Ishikawa (cell line): Measurements from ENCODE around the gene CCDC192.

ENCODE experiments used
- CEBPB ChIP-seq: IDR thresholded peaks from 2 replicates; pipeline ENCODE4 v1.6.1; 2012
- CREB1 ChIP-seq: IDR thresholded peaks from 2 replicates; pipeline ENCODE4 v1.6.1; 2012; ENCODE audit warnings: low read depth
- EGR1 ChIP-seq: IDR thresholded peaks from 2 replicates; pipeline ENCODE4 v1.6.1; 2012
- EP300 ChIP-seq: IDR thresholded peaks from 2 replicates; pipeline ENCODE4 v1.6.1; 2012; ENCODE audit warnings: borderline replicate concordance
- FOXM1 ChIP-seq: IDR thresholded peaks from 2 replicates; pipeline ENCODE4 v1.6.1; 2012; ENCODE audit warnings: low read depth, borderline replicate concordance
- NFIC ChIP-seq: IDR thresholded peaks from 2 replicates; pipeline ENCODE4 v1.6.1; 2012
- RAD21 ChIP-seq: IDR thresholded peaks from 2 replicates; pipeline ENCODE4 v1.6.1; 2012; ENCODE audit warnings: low read depth
- TAF1 ChIP-seq: IDR thresholded peaks from 2 replicates; pipeline ENCODE4 v1.6.1; 2012; ENCODE audit warnings: low read depth, mild to moderate bottlenecking
- TCF12 ChIP-seq: IDR thresholded peaks from 2 replicates; pipeline ENCODE4 v1.6.1; 2012; ENCODE audit warnings: low read depth
- TEAD4 ChIP-seq: IDR thresholded peaks from 2 replicates; pipeline ENCODE4 v1.6.1; 2012
- YY1 ChIP-seq: IDR thresholded peaks from 2 replicates; pipeline ENCODE4 v1.6.1; 2012; ENCODE audit warnings: low read depth
- ZBTB7A ChIP-seq: IDR thresholded peaks from 2 replicates; pipeline ENCODE4 v1.6.1; 2012; ENCODE audit warnings: low read depth
- TF ChIP-seq, protein P1 (sequence below): IDR thresholded peaks from 2 replicates; pipeline ENCODE4 v1.6.1; 2012; ENCODE audit warnings: low read depth, mild to moderate bottlenecking
- TF ChIP-seq, protein P2 (sequence below): IDR thresholded peaks from 2 replicates; pipeline ENCODE4 v1.6.1; 2012
- TF ChIP-seq, protein P3 (sequence below): IDR thresholded peaks from 2 replicates; pipeline ENCODE4 v1.6.1; 2012

The CCDC192 gene

DNA sequence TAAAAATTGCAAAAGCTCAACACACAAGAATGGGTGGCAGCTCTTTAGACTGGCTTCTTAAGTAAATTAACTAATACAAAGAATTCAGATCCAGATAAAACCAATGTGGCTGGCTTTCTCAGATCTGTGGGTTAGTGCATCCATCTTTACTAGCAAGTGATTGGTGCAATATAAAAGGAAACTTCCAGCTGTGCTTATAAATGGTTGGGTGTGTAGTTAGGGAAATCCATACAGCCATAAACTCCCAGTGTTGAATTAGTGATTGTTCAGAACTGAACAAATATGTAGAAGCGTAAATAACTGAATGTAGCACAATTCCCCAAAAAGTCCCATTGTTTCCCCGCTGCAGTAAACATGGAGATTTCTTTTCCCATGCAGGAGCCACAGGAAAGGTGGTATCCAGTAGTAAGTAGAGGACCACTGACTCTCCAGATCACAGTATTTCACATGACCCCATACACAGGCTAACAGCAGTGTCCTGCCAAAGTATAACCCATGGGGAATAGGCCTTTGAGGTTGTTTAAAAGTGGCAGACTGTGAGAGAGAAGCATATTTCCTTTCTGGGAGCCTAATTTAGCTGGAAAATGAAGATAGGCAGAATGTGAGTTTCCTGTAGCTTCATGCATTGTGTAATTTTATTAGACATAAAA lies 207.2 kb downstream of the CCDC192 start:
- TF ChIP-seq, protein P1, sequence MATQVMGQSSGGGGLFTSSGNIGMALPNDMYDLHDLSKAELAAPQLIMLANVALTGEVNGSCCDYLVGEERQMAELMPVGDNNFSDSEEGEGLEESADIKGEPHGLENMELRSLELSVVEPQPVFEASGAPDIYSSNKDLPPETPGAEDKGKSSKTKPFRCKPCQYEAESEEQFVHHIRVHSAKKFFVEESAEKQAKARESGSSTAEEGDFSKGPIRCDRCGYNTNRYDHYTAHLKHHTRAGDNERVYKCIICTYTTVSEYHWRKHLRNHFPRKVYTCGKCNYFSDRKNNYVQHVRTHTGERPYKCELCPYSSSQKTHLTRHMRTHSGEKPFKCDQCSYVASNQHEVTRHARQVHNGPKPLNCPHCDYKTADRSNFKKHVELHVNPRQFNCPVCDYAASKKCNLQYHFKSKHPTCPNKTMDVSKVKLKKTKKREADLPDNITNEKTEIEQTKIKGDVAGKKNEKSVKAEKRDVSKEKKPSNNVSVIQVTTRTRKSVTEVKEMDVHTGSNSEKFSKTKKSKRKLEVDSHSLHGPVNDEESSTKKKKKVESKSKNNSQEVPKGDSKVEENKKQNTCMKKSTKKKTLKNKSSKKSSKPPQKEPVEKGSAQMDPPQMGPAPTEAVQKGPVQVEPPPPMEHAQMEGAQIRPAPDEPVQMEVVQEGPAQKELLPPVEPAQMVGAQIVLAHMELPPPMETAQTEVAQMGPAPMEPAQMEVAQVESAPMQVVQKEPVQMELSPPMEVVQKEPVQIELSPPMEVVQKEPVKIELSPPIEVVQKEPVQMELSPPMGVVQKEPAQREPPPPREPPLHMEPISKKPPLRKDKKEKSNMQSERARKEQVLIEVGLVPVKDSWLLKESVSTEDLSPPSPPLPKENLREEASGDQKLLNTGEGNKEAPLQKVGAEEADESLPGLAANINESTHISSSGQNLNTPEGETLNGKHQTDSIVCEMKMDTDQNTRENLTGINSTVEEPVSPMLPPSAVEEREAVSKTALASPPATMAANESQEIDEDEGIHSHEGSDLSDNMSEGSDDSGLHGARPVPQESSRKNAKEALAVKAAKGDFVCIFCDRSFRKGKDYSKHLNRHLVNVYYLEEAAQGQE, result no peak
- TF ChIP-seq, protein P2, sequence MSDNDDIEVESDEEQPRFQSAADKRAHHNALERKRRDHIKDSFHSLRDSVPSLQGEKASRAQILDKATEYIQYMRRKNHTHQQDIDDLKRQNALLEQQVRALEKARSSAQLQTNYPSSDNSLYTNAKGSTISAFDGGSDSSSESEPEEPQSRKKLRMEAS, result no peak
- TF ChIP-seq, protein P3, sequence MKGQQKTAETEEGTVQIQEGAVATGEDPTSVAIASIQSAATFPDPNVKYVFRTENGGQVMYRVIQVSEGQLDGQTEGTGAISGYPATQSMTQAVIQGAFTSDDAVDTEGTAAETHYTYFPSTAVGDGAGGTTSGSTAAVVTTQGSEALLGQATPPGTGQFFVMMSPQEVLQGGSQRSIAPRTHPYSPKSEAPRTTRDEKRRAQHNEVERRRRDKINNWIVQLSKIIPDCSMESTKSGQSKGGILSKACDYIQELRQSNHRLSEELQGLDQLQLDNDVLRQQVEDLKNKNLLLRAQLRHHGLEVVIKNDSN, result no peak
- no peak for TF ChIP-seq TAF1
- TF ChIP-seq ZBTB7A, result no peak
- no peak for TF ChIP-seq TEAD4
- TF ChIP-seq FOXM1, result no peak
- no peak for TF ChIP-seq NFIC
- TF ChIP-seq EP300, result no peak
- TF ChIP-seq CEBPB, result no peak
- no peak for TF ChIP-seq RAD21
- no peak for TF ChIP-seq TCF12
- no peak for TF ChIP-seq EGR1
- TF ChIP-seq YY1, result no peak
- TF ChIP-seq CREB1, result no peak

DNA sequence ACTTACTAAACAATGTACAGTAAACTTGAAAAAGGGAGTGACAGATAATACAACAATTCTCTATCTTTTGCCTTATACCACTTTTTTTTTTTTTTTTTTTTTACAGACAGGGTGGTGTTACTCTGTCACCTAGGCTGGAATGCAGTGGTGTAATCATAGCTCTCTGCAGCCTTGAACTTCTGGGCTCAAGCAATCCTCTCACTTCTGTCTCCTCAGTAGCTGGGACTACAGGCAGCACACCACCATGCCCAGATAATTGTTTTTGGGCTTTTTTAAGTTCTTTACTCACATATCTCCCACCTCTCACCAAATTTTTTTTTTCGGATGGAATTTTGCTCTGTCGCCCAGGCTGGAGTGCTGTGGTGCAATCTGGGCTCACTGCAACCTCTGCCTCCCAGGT lies 208.4 kb downstream of the CCDC192 start:
- no peak for TF ChIP-seq EP300
- TF ChIP-seq RAD21, result no peak
- TF ChIP-seq, protein P2, result no peak
- TF ChIP-seq FOXM1, result no peak
- TF ChIP-seq, protein P3, result no peak
- TF ChIP-seq NFIC, result no peak
- TF ChIP-seq, protein P1, result no peak
- TF ChIP-seq ZBTB7A, result no peak
- no peak for TF ChIP-seq TEAD4
- no peak for TF ChIP-seq EGR1
- TF ChIP-seq YY1, result no peak

DNA sequence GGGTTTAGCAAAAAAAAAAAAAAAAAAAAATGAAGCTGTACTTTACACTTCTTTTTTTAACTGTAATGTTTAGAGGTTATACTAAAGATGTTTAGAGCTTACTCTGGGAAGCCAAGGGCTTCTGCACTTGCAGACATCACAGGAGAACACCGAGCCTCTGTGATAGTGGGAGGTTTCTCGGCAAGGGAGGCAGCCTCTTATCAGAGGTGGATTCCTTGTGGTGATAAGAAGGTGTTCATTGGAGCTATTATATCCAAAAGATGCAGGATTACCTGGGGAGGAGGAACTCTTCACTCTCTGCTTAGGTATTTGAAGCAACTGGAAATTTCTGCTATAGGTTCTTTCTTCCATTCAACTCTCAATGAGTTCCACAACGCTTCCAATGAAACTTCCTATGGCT lies 209.2 kb downstream of the CCDC192 start:
- no peak for TF ChIP-seq CEBPB
- no peak for TF ChIP-seq TAF1
- no peak for TF ChIP-seq YY1
- TF ChIP-seq EP300, result no peak
- no peak for TF ChIP-seq EGR1
- no peak for TF ChIP-seq TCF12
- no peak for TF ChIP-seq ZBTB7A
- TF ChIP-seq TEAD4, result no peak
- TF ChIP-seq RAD21, result no peak
- TF ChIP-seq, protein P2, result no peak
- no peak for TF ChIP-seq CREB1
- TF ChIP-seq, protein P1, result no peak
- no peak for TF ChIP-seq FOXM1
- TF ChIP-seq, protein P3, result no peak
